Body of pancreas (tissue), 4 donors: ENCODE results near the gene MTPN.

Source experiments
- POLR2A ChIP-seq, 3 donors: fragments of 450-650 bp; IDR thresholded peaks; one replicate each; pipeline ENCODE4 v1.6.1; 2016; ENCODE audit warnings: antibody characterized with exemption in 3 of 3, mild to moderate bottlenecking in 2 of 3
- TF ChIP-seq, protein P1 (sequence below), 7 experiments: fragments of 450-650 bp in 4 of 7; fragments of 200-600 bp in 3 of 7; sonication (generic) in 3 of 7; IDR thresholded peaks; one replicate each; pipeline ENCODE4 v1.5.1; 2016 to 2019; ENCODE audit warnings: antibody characterized with exemption in 7 of 7

DNA sequence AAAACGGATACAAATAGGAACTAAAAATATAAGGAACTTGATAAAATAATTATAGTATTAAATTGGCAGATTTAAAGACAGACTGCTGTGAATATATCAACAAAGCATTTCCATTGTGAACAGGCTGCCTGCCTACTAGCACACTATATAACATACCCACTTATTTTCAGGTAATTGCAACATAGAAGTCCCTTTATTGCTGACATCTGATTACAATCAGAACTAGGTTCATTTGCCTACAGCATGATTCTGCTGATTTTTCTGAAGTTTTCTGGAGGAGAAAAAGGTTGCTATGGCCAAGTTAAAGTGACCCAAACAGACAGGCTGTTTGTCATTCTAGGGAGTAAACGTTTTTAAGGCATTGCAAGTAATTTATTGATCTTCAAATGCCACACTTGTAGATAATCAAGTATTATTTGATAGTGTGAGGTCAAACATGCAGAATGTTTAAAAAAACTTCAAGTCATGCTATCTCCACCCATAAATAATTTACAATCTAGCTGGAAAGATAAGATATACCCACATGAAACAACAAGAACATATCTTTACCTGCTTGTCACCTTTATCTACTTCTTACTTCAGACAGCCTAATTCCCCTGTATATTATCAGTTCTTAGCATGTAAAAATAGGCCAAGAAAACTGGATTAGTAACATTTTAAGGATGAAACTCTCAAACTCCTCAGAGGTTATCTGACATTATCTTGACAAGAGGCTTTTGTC lies 40.5 kb downstream of the MTPN start:
- TF ChIP-seq, protein P1, sequence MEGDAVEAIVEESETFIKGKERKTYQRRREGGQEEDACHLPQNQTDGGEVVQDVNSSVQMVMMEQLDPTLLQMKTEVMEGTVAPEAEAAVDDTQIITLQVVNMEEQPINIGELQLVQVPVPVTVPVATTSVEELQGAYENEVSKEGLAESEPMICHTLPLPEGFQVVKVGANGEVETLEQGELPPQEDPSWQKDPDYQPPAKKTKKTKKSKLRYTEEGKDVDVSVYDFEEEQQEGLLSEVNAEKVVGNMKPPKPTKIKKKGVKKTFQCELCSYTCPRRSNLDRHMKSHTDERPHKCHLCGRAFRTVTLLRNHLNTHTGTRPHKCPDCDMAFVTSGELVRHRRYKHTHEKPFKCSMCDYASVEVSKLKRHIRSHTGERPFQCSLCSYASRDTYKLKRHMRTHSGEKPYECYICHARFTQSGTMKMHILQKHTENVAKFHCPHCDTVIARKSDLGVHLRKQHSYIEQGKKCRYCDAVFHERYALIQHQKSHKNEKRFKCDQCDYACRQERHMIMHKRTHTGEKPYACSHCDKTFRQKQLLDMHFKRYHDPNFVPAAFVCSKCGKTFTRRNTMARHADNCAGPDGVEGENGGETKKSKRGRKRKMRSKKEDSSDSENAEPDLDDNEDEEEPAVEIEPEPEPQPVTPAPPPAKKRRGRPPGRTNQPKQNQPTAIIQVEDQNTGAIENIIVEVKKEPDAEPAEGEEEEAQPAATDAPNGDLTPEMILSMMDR (IDR thresholded peaks at IDR 0.05): no peak
- no peak for TF ChIP-seq POLR2A (IDR thresholded peaks at IDR 0.05)
